GM21737 (cell line): ENCODE data around the gene RNF11.

ENCODE experiments used
- ATAC-seq: cut with Tn5 transposase; IDR thresholded peaks from one replicate; pipeline ENCODE4 v1.9.1; 2021; ENCODE audit warnings: mild to moderate bottlenecking, moderate library complexity; ENCODE audit not compliant: unreplicated experiment

Gene RNF11

DNA sequence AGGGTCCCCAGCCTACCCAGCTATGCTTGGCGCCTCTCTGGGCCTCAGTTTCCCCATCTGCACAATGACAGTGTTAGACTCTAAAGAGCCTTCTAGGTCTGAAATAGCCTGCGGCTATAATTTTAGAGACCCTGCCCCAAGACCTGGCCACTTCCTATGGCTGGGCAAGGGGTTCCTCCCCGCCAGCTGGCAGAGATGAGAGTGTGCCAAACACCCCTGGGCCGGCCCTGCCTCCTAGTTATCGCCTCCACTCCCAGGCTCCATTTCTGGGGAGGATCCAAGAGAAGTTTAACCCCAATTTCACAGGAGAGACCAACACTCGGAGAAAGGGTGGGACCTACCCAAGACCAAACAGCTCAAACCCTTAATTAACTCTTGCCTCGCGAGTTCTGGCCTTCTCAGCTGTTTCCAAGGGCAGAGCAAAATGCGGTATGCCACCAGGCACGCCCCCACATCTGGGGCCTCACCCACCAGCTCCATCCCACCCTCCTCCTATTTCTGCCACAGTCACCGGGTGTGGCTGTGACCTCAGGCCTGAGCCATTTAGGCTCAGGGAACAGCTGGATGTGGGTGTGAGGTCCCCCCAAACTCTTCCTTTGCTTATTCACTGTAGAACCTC, 58.6 kb downstream of the RNF11 start:
- no peak for ATAC-seq

DNA sequence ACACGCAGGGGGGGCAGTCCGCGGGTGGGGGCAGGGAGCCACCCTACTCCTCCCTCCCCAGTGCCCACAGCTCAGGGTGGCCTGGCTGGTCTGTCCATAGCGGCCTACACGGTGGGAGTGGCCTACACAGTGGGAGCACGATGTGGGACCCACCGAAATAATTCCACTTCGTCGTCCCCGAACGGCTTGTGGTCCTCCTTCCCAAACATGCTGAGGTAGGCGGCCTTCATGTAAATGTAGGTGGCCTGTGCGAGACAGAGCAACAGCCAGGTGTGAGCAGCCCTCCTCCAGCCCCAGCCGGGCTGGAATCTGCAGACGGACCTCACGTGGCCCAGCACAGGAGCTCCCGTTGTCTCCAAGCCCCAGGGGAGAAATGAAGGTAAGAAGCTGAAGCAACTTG, 59.9 kb downstream of the RNF11 start:
- no peak for ATAC-seq

DNA sequence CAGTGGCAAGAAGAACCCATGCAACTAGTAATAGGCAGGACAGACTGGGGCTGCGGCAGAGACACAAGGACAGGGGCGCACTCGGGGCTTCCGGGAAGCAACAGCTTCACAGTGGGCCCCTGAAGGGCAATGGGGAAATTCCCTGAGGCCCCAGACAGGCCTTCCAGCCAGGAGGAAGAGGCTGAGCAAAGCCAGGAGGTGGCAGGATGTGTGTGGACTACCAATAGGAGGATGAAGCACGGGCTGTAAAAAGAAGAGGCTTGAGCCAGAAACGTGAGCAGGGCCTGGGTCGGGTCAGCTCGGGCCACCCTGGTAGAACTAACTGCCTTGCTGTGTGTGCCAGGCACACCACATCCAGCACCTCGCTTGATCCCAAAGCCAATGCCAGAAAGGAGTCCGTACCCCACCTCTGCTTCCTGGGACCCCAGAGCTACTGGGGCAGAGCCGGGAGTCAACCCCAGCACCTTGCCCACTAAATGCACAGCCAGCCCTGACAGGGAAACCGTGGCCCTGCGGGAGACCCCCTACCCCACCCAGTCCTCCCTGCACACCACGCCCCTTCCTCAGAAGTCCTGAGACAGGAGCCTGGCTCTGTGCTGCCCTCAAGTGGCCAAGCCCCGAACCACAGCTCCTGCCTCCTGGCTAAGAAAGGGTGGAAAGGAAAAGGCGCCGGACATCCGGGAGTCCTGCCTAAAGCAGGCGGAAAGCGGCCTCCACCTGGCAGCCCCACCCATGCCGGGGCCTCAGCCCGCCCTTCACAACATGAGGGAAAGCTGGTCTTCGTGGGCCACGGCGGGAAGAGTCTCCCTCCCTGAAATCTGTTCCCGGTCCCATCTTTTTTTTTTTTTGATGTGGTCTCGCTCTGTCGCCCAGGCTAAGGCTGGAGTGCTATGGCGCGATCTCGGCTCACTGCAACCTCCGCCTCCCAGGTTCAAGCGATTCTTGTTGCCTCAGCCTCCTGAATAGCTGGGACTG, 60.6 kb downstream of the RNF11 start:
- ATAC-seq, result peak; percentile 58

DNA sequence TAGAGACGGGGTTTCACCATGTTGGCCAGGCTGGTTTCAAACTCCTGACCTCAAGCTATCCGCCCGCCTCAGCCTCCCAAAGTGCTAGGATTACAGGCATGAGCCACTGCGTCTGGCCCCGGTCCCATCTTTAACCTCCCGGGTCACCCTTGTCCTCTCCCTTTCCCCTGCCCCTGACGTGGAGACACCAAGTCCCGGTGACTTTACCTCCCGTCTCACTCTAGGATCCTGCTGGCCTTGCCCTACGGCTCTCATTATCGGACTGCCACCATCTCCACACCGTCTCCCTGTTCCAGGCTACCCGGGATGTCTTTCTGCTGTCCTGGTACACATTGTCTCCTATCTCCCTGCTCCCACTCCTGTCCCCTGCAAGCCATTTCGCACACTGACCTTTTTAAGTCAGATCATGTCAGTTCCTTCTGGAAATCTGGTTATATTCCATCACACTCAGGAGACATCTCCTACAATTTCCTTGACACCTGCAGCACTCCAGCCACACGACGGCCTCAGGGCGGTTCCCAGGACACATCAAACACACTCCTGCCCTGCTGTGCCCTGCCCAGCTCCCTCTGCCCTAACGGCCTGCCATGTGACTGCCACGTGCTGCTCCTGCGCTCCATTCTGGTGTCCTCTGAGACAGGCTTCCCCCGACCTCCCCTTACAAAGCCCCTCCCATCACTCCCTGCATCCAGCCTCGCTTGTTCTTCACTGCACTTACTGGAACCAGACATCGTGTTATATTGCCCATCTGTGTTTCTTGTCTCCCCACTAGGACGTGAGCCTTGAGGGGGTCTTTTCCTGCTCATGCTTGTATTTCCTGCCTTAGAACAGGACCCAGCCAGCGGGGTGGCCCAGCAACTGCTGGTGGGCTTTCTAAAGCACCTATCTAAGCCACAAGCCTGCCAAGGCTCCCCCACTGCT, 61.6 kb downstream of the RNF11 start:
- ATAC-seq, result no peak

DNA sequence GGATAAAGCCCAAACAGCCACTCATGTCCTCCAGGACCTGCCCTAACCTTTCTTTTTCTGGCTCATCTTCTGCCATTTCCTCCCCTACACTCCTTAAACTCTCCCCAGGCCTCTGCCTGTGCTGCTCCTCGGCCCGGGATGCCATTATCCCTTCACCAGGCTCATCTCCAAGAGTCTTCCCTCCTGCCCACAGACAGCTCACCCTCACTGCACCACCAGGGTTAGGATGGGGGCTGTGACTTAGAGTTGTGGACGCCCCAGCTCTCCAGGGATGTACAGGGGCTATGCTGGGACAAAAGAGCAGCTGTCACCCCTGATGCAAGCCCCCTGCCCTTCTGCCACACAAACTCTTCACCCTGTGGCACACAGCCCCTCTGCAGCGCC, 62.2 kb downstream of the RNF11 start:
- ATAC-seq, result no peak

DNA sequence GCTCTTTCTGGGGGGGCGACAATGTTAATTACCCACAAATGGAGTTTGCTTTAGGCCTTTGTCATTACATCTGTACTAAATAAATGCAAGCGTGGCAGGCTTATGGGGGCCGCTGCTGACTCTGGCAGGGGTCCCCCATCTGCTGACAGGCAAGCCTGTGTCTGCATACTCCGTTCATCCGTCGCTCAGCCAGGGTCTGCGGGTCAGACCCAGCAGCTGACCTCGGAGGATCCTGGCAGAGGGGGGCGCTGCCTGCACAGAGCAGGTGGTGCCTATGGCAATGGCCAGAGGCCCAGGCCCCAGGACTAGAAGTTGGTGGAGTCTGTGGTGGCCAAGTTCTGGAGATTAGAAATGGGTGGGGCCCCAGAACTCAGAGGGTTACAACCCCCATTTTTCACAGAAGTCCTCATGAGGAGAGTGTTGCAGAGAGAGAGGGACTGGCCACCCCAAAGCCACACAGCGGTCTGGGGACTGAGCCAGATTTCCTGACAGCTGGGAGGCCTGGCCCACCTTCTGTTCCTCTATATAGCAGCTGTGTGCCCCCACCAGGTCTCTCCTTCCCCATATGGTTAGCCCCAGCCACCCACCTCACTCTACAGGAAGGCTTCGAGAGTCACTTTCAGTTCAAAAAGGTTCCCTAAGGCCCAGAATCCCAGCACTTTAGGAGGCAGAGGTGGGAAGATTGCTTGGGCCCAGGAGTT, 63.3 kb downstream of the RNF11 start:
- no peak for ATAC-seq

DNA sequence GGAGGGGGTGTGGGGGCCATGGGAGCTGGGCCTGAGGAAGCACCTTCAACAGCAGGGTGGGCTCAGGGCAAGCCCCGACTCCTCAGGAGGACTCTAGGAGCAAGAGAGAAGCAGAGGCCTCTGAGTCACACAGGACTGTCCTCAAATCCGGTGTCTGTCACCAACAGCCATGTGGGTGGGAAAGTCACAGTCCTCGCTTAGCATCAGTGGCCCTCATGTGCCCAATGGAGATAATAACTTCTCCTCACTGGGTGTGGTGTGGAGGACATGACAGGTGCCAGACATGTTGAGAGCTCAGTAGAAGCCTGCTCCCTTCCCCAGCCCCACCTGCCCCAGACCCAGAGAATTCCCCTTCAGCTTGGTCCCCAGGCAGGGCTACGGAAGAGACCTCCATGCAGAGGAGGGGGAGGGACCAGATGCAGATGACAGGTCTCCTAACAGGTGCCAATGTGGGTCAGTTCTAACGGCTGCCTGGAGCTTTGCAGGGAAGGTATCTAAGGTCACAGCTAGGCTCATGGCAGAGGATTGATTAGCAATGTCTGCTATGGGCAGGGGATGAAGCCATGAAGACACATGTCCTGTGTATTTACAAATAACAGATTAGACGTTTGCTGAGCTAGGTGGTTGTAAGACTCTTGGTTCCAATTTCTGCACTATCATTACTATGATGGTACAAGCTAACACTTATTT, 64.1 kb downstream of the RNF11 start:
- no peak for ATAC-seq

DNA sequence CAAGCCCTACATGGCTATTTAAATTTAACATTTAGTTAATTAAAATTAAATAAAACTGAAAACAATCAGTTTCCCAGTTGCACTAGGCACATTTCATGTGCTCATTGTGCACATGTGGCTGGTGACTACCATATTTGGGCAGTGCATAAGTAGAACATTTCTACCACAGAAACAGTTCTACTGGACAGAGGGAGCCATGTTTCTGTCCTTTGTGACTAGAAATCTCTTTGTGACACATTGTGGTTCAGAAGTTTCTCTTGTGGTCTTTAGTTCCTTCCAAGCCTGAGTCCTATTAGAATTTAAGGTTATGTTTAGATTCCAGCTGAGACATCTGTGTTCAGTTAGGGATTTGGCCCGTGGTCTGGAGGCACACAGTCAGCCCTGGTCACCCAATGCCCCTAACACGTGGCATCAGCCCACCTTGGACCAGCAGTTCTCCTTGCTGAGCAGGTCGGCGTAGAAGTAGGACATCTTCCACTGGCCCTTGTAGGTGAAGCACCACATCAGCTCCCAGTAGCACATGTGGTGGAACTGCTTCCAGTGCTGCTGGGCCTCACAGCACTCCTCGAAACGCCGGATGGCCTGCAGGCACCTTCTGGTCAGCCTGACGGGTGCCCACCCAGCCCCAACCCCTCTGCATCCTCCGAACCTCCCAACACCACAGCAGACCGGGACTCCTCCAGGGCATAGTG, 65.2 kb downstream of the RNF11 start:
- no peak for ATAC-seq

DNA sequence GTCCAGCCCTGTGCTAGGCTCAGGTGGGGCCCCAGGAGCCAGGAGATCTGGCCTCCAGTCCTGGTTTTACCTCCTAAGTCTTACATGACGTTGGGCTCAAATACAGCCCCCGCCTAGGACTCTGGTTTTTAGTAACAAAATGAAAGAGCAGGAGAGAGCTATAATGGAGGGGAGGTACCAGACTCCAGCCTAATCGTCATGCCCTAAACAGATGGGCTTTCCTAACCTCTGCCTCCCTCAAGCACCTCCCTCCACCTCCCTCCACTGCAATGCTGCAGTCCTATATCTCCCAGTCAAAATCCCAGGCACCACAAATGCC, 65.7 kb downstream of the RNF11 start:
- ATAC-seq, result no peak

DNA sequence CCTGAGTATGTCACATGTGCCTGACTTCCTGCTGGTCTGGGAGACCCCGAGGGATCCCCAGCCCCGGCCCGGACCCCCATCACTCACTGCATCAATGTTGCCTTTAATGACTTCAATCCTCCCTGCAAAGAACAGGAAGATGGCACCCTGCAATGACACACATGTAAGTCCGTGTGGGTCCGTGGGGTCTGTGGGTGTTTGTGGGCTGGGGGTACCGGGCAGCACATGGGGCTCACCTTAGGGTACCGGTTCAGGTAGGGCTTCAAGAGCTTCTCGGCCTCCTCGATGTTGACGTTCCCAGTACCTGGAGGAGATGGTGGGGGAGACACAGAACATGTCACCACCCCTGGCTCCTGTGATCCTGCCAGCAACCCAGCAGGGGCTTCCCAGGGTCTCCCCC, 66.2 kb downstream of the RNF11 start:
- no peak for ATAC-seq

DNA sequence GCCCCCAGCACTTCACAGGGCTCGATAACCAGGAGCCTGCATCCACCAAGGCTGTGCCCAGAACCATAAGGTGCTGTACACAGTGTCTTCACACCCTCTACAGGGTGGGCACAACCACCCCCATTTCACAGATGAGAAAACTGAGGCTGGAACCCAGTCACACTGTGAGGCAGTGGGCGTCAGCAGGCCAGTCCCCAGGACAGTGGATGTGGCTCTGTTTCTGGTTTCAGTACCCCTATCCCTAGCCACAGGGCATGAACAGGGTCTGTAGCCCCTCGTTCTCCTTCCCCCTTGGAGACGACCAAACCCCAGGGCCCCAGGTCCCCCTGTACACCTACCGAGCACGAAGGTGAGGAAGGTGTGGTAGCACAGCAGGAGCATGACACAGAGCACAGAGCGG, 66.7 kb downstream of the RNF11 start:
- ATAC-seq, result no peak

DNA sequence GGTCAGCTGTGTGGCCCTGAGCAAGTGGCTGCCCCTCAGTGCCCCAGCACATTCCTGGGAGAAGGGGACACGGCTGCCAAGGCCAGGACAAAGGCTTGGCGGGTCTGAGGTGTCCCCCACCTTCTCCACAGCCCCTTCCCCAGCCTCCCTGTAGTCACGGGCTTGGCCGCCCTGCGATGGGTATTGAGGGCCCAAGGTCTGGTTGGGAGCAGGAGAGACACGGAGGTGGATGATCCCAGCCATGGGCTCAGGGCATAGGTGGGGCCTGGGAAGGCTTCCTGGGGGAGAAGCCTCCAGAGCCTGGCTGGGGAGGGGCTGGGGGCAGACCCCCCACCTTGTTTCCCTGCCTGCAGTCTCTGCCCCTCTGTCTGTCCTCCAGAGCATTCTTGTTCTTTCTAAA, 67.2 kb downstream of the RNF11 start:
- ATAC-seq, result no peak

DNA sequence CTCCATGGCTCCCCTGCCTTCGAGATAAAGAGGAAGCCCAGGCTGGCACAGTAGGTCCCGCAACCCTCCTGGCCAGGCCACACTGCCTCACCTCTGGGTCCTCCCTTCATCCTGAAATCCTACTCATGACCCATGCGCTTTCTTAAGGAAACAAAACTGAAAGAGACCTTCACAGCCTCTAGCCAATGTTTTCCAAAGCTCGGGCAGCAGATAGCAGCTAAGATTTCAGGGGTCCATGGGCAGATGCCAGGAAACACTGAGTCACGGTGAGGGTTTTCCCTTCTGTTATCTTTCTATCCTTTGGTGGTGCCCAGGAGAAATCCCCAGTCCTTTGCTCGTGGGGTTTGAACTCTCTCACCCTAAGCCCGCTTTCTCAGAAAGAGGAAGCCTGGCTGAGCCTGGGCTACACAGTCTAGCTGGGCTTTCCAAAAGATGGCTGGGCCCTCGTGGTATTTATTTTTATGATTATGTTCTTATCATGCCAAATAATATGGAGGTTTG, 67.7 kb downstream of the RNF11 start:
- no peak for ATAC-seq

DNA sequence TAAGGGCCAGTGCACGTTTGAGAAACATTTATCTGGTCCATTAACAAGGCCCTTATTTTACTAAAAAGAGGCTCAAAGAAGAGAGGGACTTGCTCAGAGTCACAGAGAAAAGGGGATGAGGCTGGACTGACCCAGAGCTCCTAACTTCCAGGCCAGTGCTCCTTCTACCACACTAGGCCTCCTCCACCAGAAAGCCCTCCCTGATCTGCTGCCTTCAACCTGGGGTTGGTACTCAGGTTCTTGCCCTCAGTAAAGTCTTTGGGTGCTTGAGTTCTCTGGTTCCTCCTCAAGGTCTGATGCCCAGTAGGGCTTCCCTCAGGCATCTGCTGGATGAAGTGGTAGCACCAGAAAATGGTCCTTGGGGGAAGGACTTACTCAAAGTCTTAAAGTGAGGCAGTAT, 68.3 kb downstream of the RNF11 start:
- ATAC-seq, result no peak

DNA sequence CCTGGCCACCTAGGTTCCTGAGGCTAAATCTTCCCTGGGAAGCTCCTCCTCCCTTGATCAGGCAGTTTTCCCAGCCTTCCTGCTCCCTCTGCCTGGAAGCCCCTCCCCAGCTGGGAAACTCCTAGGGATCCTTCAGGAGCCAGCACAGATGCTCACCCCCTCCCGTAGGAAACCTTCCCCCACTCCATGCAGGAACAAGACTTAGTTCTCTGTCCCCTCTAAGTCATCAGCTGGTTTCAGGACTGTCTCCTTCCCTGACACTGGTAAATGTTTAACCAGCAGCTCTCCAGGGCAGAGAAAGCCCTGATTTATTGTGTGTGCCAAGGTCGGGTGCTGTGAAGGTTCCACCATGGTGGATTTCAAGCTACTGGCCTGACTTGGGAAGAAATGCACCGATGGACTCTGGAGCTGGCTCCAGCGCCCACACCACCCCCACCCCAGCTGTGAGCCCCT, 69.3 kb downstream of the RNF11 start:
- ATAC-seq, result no peak

DNA sequence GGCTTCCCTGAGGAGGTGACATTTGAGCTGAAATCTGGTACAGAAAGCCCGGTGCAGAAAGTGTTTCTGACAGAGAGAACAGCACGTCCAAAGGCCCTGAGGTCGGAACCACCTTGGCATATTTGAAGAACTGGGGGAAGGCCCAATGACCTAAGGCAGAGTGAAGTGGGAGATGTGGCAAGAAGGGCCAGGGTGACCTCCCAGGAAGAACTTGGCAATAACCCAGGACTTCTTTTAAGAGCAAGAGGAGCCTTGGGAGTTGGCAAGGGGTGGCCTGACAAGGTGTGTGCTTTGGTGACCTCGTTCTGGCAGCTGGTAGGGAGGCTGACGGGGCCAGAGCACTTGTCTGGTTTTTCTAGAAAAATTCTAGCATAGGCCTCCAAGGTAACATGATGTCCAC, 70.9 kb downstream of the RNF11 start:
- ATAC-seq, result no peak

DNA sequence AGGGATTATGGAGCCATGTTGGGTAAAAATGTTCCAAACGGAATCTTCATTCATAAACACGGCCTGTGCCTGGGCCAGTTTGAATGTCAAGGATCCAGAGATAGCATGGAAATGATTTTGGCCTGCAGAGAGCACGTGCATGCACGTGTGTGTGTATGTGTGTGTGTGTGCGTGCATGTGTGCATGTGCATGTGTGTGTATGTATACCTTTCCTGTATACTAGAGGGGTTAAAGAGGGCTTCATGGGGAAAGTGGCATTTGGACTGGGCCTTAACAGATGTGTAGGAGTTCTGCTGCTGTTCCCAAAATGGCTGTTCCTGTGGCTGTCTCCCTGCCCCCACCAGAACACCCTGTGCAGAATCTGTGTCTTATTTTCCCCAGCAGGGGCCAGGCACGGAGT, 72.6 kb downstream of the RNF11 start:
- no peak for ATAC-seq

DNA sequence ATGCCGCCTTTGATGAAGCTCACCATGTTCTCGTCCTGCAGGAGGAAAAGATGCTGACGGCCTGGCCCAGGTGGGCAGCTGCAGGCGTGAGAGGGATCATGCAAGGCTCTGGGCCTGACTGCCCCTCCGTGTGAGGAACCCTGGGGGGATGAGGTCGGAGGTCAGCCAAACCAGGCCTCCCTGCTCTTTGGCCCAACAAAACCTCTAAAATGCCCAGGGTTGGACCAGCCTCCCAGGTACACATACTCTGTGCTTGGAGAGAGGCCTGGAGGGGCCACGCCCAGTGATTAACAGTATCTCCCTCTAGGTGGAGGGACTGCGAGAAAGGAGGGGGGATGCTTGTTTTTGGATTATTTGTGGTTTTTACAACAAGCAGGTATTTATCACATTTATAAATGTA, 73.2 kb downstream of the RNF11 start:
- no peak for ATAC-seq

DNA sequence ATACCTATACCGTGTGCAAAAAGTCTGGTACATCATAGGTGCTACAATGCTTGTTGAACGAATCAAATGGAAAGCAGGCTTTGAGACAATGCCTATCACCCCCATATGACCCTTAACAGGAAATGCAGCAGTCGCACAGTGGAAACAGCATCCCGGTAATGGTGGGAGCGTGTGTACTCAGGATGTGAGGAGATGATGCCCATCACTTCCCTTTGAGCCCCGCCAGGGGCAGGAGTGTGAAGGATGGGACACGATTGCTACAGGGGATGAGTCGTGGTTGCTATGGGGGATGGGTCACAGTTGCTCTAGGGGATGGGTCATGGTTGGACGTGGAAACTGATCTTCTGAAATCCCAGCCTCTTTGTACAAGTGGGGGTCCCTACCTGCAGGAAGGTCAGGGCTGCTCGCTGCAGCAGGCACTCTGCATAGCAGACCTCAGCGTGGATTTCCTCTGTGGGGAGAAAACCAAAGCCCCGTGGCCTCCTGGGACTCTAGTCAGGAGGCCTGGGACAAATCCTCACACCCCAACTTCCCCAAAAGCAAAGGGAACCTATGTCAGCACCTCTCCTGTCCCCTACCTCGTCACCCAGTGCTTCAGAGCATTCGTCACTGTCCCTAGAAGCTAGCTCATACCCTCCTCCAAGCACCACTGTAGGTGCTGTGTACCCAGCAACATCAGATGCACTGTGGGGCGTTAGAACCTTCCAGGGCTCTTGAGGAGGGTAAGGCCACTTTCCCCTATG, 75.0 kb downstream of the RNF11 start:
- ATAC-seq, result no peak
